SKM-1 (cell line): ENCODE data around the gene S100A7A.
A peak's percentile ranks its signal among the peaks of the same experiment; 100 is the strongest.
"Not testable (repeated sequence)": the region's sequence is repeated elsewhere in the genome, so short reads cannot be mapped to it uniquely, and the experiment has no call there.

Experiments
- DNase-seq: peaks from one replicate; lab custom pipeline; 2025; ENCODE audit not compliant: unreplicated experiment; lab: John Stamatoyannopoulos, UW

The S100A7A gene

DNA sequence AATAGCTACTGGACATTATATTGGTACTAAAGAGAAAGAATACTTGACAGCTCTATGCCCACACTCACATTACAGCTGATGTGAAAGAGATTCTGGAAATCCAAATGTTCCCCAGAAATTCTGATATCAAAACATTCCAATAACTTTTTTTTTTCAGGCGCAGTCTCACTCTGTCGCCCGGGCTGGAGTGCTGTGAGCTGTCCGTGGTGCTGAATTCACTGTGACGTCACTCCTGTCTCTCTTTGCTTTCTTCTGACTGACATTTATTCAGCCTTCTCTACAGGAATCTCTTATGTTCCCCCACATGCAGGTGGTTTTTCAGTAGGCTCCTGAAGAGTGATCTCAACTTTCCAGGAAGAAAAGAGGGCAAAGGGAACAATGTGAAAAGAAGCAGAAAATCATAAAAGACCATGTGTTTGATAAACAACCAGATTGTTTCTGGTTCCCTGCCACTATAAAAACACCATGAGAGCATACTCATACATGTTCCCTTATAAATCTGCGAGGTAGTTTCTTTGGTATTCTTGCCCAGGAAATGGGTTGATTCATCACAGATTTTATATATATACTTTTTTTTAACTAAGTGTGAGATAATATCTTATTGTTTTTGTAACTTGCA, 6.2 kb downstream of the S100A7A start:
- DNase-seq = peak; percentile 14

DNA sequence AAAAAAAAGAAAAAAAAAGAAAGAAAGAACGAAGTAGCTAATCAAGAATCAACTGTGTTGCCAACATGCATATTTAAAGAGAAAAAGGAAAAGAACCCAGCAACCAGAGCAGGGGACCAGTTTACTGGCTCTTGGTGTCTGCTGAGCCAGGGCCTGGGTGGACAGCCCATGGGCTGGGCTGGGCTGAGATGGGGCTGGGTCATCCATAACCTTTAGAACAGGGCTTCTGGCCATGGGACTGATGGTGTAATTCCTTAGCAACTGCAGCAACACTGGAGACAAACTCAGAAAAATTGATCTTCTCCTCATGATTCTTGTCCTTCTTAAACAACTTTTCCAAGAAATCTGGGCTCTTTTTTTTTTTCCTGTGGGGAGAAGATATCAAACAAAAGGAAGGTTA, 10.5 kb downstream of the S100A7A start:
- no peak for DNase-seq

DNA sequence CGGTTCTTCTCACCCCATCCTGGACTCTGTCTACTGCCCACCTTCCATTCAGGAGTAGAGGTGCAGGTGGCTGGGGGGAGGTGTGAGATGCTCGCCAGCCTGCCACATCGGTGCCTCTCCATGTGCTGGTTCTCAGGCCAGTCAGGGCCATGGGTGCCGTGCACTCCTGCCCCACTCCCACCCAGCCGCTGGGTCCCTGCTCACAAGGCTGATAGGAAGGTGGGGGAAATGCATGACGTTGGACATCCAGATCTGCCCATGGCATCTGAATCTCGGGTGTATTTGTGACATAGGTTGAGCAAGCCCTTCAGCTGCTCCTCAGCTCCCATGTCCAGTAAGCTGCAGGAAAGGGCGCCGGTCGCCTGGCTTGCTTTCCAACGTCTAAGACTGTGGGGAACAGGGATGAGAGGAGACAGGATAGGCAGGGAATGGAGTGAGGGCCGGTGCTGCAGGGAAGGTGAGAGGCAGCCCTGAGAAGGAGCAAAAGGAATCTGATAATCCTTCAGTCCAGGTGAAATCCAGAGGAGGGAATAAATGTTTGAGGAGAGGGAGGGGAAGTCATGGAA, 11.8 kb downstream of the S100A7A start:
- DNase-seq = no peak

DNA sequence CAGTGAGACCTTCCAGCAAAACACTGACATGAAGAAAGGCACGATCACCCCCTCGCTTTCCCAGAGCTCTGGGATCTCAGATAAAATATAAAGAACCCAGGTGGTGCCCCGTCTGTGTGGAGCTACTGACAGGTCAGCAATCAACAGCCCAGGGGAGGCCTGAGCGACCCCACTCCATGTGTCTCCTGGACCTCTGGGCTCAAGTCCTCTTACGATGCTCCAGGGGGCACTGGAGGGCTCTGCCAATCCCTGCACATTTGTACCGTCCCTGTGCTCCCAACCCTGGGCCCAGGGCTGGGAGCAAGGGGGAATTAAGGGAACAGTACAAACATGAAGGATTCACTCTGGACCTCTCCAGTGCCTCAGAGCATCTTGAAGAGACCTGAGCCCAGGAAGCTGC, 12.5 kb downstream of the S100A7A start:
- DNase-seq = no peak

DNA sequence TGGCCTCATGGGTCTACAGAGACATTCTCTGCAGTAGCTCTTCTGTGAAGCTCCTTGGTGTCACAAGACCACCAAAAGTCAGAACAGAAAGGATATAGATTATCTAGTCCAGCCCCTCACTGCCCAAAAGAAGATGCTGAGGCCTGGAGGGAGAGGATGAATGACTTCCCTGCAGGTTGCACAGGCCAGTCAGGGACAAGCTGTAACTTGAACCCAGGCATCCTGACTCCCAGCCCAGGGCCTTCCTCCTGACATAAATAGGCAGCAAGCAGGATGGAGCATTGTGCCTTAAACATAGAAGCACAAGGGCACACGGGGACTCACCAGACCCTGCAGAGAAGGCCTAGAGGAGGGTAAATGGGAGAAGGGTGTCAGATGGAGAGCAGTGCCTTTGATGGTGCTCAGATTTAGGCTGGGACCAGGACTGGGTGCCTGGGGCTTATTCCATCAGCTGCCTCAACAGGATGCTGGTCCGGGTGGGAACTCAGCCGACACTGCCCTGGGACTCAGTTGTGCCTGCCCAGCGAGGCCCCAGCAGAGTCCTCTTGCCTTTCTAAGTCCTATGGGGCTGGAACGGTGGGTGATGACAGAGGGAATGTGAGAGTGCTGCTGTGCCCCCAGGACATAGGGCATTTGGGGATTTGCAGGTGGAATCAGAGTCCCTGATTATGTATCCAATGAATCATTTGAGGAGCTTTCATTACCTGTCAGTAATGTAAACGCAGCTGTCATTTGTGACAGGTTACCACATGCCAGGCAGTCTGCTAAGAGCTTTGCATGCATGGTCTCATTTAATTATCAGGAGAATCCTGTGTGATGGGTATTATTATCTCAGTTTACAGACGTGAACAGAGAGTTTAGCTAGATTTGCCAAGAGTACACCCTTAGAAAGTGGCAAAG, 13.2 kb downstream of the S100A7A start:
- DNase-seq = no peak

DNA sequence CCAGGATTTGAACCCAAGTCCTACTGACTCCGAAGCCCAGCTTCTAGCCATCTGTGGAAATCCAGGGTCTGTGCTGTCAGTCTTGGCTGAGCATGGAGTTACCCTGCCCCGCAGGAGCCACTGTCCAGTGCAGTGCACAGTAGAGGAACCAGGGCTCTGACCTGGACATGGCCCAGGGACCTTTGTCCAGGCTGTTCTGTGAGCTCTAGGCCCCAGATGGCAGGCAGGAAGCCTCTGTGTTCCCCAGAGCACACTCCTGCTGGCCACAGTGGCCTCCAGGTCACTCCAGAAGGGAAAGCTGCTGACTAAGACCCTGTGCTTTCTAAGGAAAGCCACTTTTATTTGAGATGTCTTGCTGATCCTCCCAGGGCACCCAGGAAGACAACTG, 13.8 kb downstream of the S100A7A start:
- DNase-seq = no peak

DNA sequence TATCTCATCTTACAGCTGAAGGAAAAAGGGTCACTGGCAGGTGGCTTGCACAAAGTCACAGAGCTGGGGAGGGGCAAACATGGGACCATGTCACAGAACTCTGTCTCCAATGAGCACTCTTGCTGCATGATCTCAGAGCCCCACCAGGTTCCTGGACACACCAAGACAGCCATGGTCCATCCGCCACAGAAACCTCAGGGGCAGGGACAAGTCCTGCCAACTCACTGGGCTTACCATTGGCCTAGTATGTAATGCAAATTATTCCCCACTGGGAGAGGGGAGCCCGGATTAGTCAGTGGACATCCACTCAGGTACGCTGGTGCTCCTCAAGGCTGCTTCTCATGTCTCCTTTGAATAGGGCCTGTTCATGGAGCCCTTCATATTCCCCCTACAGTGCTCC, 14.2 kb downstream of the S100A7A start:
- no peak for DNase-seq

DNA sequence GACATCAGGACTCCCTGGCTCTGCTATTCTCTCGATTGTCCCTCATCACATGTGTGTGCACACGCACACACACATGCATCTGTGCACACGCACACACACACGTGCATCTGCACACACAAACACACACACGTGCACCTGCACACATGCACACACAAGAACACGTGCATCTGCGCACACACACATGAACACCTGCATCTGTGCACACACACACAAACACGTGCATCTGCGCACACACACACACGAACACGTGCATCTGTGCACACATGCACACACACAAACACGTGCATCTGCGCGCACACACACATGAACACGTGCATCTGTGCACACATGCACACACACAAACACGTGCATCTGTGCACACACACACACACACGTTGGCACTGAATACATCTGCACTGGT, 14.7 kb downstream of the S100A7A start:
- DNase-seq = no peak

DNA sequence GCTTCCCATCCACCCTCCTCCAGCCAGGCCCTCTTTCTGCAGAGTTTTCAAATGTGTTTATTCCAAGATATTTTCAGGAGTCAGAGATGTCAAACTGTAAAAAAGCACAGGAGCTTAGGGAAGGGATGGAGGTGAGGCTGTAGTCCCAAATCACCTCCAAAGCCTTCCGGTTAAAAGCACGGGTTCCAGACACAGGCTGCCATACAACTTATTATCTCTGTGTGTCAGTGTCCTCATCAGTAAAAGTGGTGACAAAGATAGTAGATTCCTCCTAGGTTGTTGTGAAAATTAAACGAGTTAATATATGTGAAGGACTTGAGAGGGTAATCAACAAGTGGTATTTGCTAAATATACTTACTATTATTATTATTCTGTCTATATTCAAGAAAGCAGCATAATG, 15.1 kb downstream of the S100A7A start:
- DNase-seq = no peak

DNA sequence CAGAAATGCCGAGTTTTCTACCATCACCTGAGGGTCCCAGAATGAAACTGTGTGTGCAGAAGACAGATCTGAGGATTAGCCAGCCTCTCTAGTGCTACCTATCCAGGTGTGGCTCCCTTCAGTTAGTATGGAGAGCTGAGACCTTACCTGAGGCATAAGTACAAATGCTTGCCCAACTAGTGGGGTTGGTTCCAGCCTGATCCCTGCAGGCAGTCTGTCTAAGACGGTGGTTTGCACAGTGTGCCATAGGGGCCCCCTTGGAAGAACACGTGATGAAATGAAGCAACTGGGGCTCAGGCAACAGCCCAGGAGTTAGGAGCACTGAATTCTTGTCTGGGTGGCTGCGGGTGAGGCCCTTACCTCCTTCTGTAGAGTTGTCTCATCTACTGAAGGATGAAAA, 15.6 kb downstream of the S100A7A start:
- no peak for DNase-seq

DNA sequence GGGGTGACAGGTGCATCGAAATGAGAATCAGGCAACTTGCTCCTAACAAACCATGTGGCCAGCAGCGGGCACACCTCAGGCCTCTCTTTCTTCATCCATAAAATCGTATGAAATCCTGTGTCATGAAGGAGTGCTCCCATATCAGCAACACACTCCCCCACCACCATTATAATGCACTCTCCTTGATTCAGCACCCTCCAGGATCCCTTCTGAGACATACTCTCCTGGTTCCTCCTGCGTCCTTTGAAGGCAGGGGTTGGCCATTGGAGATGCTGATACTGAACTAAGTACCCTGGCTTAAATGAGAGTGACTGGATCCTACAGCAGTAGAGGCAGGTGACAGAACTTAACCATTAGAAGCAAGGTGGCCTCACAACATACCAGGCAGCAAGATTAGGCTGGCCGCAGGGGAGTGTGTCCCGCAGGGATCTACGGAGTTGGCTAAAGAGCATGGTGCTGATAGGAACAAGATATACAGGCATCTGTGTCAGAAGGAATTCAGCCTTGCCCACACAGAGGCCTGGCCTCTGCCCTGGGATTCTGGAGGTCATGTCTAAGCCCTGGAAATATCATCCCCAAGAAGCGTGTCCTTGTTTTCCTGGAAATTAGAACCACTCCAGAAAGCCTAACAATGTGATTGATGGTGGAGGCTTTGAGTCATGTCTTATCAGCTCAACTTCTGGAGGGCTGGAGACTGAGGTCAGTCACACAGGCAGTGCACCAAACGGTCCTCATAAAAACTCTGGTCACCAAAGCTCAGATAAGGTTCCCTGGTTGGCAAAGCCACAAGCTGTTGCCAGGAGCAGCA, 16.8 kb downstream of the S100A7A start:
- DNase-seq = no peak

DNA sequence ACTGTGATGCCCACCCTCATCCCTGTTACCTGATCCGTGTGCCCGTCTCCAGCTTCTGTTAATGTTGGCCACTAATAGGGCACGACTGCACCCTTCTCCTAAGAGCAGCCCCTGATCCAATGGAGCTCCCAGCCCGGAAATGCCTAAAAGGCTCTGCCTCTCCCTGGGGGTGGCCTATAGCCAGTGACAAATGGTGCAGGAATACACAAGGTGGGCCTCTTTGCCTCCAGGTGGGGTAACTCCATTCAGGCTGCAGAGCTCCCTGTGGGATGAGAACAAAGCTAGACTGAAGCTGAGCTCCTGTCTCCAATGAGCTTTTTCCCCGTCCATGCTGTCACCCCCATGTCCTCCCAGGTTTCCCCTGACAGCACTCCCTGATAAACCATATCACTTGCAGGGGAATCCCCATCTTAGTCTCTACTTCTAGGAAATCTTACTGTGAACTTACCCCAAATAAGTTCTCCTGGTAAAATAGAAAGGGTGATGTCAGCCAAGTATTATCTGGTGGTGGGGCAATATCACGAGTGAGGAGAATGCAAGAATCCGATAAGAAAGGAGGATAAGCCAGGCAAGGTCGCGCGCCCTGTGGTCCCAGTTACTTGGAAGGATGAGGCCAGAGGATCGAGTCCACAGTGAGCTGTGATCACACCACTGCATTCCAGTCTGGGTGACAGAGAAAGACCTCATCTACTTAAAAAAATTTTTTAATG, 18.6 kb downstream of the S100A7A start:
- DNase-seq = no peak

DNA sequence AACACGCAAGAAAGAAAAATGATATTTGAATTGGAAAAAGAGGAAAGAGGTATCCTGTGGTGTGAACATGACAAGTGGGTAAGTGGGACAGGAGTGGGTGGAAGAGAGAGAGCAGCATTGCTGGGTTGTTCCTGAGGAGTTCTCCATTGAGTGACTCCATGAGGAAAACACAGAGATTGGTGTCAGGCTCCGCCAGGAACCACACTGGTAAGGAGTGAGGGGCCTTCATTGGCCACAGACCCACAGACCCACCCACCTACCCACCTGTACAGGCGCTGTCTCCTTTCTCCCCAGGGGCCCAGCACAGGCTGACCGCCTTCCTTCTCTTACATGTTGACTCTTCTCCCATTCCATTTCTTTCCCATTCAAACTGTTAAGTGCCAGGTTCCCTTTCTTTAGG, 20.9 kb downstream of the S100A7A start:
- DNase-seq = no peak

DNA sequence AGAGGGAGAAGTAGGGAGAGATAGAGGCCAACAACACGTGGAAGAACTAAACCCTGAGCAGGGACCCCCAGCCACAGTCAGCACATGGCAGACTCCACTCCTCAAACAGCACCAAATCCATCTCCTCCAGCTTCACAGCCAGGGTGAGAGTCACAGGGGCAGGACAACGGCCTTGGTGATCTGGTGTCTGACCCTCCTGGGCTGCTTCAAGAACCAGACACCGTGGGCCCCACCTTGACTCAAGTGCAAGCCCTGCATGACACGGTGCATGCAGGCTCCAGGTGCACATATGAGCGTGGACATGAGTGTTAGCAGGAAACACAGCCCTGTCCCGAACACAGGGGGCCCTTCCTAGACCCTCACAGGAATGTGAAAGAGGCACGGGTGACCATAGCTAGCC, 22.3 kb downstream of the S100A7A start:
- no peak for DNase-seq

DNA sequence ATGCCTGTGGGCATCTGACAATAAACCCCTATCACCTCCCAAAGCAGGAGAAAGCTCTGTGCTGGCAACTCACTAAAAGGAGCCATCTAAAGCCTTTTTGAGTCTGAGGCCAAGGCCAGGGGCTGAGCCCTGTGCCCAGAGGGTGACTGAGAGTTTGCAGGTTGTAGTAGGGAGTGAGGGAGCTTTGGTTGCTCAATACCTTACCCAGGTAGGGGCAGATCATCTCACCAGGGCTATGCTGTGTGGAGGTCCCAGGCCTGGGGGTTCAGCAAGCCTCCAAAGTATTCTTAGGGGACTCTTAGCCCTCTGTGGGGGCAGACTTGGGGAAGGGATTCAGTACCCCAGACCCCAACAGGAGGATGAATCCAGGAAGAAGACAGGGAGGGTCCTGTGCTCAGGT, 23.0 kb downstream of the S100A7A start:
- DNase-seq = no peak

DNA sequence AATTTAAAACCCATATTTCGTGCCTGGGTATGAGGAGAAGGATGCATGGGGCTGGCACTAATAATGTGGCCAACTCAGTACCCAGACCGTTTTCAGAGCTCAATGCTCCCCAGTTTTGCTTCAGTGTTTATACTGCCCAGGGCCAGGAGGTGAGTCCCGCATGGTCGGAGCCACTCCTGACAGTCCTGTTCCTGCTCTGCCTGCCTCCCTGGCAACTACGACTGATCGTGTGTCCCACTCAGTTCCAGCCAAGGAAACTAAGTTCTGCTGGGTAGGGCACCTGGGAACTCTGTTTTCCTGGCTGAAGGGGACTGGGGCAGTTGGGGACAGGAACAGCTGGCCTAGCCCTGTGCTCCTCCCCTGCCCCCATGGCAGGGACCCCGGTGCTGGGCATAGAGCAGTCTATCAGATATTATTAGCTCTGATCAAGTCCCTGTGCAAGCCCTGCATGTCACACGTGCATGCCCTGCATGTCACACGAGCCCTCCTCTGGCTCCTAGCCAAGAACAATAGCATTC, 25.0 kb downstream of the S100A7A start:
- DNase-seq = no peak

DNA sequence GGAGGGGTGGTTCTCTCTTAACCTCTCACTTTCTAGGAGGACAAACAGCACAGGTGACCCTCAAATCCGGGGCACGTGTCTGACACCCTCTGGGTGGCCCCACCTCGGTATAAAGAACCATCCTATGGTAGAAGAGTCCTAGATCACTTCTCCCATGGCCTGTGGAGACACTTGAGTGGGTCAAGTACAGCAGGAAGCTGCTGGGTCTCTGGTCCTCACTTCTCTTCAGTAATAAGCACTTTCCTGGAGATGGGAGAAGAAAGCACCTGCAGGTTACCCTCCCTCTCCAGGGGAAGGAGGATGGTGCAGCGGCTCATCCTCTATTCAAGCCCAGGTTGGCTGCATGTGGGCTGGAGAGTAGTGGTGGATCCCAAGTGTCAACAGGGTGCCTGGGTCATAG, 27.2 kb downstream of the S100A7A start:
- DNase-seq = no peak

DNA sequence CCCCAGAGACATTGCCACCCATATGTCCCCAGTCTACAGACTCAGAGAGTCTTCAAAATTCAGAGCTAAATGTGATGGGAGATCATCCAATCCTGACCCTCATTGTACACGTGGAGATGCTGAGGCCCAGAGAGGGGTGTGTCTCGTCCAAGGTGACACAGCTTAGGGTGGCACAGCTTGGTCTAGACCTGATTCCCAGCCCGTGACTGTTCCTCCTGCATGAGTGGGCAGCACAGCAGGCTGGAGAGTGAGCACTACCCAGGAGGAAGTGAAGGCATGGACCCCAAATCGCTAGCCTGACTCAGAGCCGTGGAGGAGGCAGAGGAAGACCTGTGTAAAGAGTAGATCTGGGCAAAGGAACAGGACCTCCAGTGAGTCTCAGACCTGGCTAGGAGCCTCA, 27.8 kb downstream of the S100A7A start:
- no peak for DNase-seq

DNA sequence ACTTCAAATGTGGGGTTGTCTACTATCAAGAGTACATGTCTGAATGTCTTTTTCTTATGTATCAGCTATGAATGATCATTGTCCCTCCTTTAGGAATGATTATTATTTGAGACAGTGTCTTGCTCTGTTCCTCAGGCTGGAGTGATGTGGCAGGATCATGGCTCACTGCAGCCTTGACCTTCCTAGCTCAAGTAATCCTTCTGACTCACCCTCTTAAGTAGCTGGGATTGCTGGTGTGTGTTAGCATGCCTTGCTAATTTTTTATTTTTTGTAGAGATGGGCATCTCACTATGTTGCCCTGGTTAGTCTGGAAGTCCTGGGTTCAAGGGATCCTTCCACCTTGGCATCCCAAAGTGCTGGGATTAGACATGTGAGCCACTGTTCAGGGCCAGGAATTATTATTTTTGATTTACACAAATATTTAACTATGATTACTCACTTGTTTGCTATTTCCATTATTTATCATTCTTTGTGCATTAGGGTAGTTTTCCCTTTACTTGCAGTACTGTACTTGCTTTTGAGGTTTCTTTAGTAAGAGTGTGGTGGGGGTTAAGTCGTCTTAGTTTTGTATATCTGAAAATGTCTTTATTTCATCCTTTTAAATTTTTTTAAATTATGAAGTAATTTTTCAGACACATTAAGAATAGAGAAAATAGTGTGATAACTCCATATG, 31.3 kb downstream of the S100A7A start:
- no peak for DNase-seq

DNA sequence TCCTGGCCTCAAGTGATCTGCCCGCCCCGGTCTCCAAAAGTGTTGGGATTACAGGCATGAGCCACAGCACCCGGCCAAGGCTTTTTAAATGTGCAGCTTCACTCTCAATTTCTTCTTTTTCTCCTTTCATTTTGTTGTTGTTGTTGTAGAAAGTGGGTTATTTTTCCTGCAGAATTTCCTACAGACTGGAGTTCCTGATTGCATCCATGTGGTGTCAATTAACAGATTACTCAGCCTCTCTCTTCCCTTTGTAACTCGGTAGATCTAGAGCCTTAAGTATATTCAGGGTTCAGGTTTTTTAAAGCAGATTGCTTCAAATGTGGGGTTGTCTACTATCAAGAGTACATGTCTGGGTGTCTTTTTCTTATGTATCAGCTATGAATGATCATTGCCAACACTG, 32.5 kb downstream of the S100A7A start:
- DNase-seq = not testable (repeated sequence)
